ENCODE data around the gene TRNP1. TPM values are rescaled to one million over a fixed set of nuclear protein-coding genes. Genes with fewer than 3 reads are reported as not detected.

The TRNP1 gene
- total RNA-seq (2021): 7.4 and 7.9 TPM in 2 replicates
- percentile 52 among the genes with signal in this experiment for Bru-seq, nascent RNA
- percentile 55 among the genes with signal in this experiment for BruChase-seq, experiment 1, labeled RNA remaining after a 2-hour chase
- percentile 55 among the genes with signal in this experiment for BruChase-seq, experiment 2, labeled RNA remaining after a 6-hour chase
- long read RNA-seq, transcript TRNP1-201 (2 exons, 1,958 nt): major isoform, 14 of 15 reads
- long read RNA-seq, partial matches to known transcripts: 0 of 15 reads
- long read RNA-seq, other reads (novel, unspliced or antisense): 1 of 15 reads

GRCh38 chr1:26993237-26994019, at the start of gene TRNP1:
Gene TRNP1, plus strand, starts transcription at chr1:26993692. Its CDS starts 95 bp downstream, at chr1:26993787.
- DNase-seq: peak; percentile 45 to 76
- intact Hi-C loops (cut with micrococcal nuclease; ENCODE audit: unreplicated experiment): loop anchor here (2.0 kb wide), 1 partner anchor 27 kb away; no protein-coding TSS in a partner anchor
- Histone ChIP-seq H4K20me1 (ENCODE audit: insufficient read depth) (no peaks in the 10 kb centered on the region), H3K4me3 (peak within 1 kb of the TSS; percentile 62), H3K27ac (no peak within 1 kb of the TSS), H3K79me2 (ENCODE audit: low read depth) (peaks cover 11% of the 10 kb centered on the region), H3K4me2 (peak within 1 kb of the TSS; percentile 76), H3K27me3 (ENCODE audit: insufficient read depth, low read depth) (no peaks in the 10 kb centered on the region), H3K4me1 (replicated peaks; ENCODE audit: insufficient read depth) (peaks cover 49% of the 10 kb centered on the region), H3K9me2 (ENCODE audit: insufficient read depth) (no peaks in the 10 kb centered on the region), H3K36me3 (ENCODE audit: low read depth) (no peaks in the 10 kb centered on the region), H3F3A (ENCODE audit: insufficient read depth, low read depth) (peaks cover 21% of the 10 kb centered on the region; the same call in 1 of the 2 replicates), H2AFZ (peak within 1 kb of the TSS; percentile 43; the same call in 1 of the 2 replicates), H3K9me3 (ENCODE audit: insufficient read depth, low read depth) (no peaks in the 10 kb centered on the region)
- BruUV-seq (replicated peaks): no TSS peak
- ChIA-PET CTCF (interaction anchor here (0.5 kb wide), 1 partner anchor 49 kb away, joined by 10 read pairs; no protein-coding TSS in a partner anchor), POLR2A (ENCODE audit: unreplicated experiment) (interaction anchor here (0.6 to 0.7 kb wide), 3 partner anchors 116 to 732 kb away, joined by 3 read pairs; partner anchors contain the start of gene FAM76A)
- TF ChIP-seq, protein P1, sequence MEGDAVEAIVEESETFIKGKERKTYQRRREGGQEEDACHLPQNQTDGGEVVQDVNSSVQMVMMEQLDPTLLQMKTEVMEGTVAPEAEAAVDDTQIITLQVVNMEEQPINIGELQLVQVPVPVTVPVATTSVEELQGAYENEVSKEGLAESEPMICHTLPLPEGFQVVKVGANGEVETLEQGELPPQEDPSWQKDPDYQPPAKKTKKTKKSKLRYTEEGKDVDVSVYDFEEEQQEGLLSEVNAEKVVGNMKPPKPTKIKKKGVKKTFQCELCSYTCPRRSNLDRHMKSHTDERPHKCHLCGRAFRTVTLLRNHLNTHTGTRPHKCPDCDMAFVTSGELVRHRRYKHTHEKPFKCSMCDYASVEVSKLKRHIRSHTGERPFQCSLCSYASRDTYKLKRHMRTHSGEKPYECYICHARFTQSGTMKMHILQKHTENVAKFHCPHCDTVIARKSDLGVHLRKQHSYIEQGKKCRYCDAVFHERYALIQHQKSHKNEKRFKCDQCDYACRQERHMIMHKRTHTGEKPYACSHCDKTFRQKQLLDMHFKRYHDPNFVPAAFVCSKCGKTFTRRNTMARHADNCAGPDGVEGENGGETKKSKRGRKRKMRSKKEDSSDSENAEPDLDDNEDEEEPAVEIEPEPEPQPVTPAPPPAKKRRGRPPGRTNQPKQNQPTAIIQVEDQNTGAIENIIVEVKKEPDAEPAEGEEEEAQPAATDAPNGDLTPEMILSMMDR (conservative IDR thresholded peaks at IDR 0.05): no peak
- TF ChIP-seq EZH2 (IDR thresholded peaks at IDR 0.05; ENCODE audit: low read depth): no peak

DNA sequence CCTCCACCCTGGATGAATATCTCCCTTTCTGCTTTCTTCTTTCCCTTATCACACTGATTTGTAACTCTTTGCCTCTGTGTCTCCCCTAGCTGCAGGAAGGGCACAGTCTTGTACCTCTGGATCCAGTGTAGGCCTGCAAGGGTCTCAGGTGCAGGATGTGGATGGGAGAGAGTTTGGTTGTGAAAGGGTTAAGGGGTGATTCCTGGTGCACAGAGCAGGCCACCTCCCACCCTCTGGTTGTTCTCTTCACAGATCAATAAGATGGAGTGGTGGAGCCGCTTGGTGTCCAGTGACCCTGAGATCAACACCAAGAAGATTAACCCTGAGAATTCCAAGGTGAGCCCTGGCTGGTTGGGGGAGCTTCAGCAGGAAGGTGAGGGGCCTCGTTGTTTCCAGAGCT, 48.4 kb upstream of the TRNP1 start:
- intact Hi-C loops (cut with micrococcal nuclease; ENCODE audit: unreplicated experiment): no loop called here
- no peak overlapping the region for H3K4me2 ChIP-seq
- H4K20me1 ChIP-seq (ENCODE audit: insufficient read depth): no peaks in the 10 kb centered on the region; the same call in 1 of the 2 replicates
- TF ChIP-seq EZH2 (IDR thresholded peaks at IDR 0.05; ENCODE audit: low read depth): no peak
- TF ChIP-seq, protein P1 (conservative IDR thresholded peaks at IDR 0.05): no peak
- H3F3A ChIP-seq (ENCODE audit: insufficient read depth, low read depth): peaks cover 40% of the 10 kb centered on the region; the same call in 1 of the 2 replicates
- ChIA-PET CTCF (no interaction called here), POLR2A (ENCODE audit: unreplicated experiment) (no interaction called here)
- H3K36me3 ChIP-seq (ENCODE audit: low read depth): no peaks in the 10 kb centered on the region
- no peaks in the 10 kb centered on the region for H3K79me2 ChIP-seq (ENCODE audit: low read depth)
- H3K4me1 ChIP-seq (replicated peaks; ENCODE audit: insufficient read depth): no peaks in the 10 kb centered on the region
- no peaks in the 10 kb centered on the region for H3K9me3 ChIP-seq (ENCODE audit: insufficient read depth, low read depth)
- H3K27me3 ChIP-seq (ENCODE audit: insufficient read depth, low read depth): no peaks in the 10 kb centered on the region
- DNase-seq: no peak
- no TSS peak for BruUV-seq (replicated peaks)
- H2AFZ ChIP-seq: no peak overlapping the region
- H3K4me3 ChIP-seq: no peak overlapping the region
- H3K27ac ChIP-seq: no peak overlapping the region
- no peaks in the 10 kb centered on the region for H3K9me2 ChIP-seq (ENCODE audit: insufficient read depth)

DNA sequence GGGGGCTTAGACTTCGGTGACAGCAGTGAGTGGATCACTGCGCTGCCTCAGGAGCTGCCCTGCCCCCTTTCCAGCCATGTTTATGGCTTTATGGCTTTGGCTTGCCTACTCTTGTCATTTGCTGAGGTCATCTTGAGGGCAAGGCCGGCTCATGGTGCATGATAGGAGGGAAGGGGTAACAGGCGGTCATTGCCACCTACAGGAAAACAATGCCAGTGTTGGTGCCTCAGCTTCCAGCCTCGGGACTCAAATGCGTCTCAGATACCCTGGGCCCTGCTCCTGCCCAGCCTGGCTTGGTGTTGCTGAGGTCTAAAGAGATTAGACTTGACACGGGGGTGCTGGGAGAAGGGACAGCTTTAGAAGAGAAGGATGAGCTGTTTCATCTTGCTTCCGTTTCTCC, 47.8 kb upstream of the TRNP1 start:
- no peaks in the 10 kb centered on the region for H3K9me3 ChIP-seq (ENCODE audit: insufficient read depth, low read depth)
- intact Hi-C loops (cut with micrococcal nuclease; ENCODE audit: unreplicated experiment): no loop called here
- POLR2A ChIA-PET (ENCODE audit: unreplicated experiment): interaction anchor here (0.6 kb wide), 1 partner anchor 106 kb away, joined by 5 read pairs; no protein-coding TSS in a partner anchor
- TF ChIP-seq, protein P1 (conservative IDR thresholded peaks at IDR 0.05): no peak
- no peak for TF ChIP-seq EZH2 (IDR thresholded peaks at IDR 0.05; ENCODE audit: low read depth)
- DNase-seq: no peak
- no peaks in the 10 kb centered on the region for H3K9me2 ChIP-seq (ENCODE audit: insufficient read depth)
- H3K4me2 ChIP-seq: no peak overlapping the region
- H3K4me3 ChIP-seq: no peak overlapping the region
- no peaks in the 10 kb centered on the region for H3K79me2 ChIP-seq (ENCODE audit: low read depth)
- no peaks in the 10 kb centered on the region for H3K27me3 ChIP-seq (ENCODE audit: insufficient read depth, low read depth)
- no peaks in the 10 kb centered on the region for H3K36me3 ChIP-seq (ENCODE audit: low read depth)
- CTCF ChIA-PET: no interaction called here
- H2AFZ ChIP-seq: no peak overlapping the region
- BruUV-seq (replicated peaks): no TSS peak
- H3K4me1 ChIP-seq (replicated peaks; ENCODE audit: insufficient read depth): no peaks in the 10 kb centered on the region
- peaks cover 40% of the 10 kb centered on the region; the same call in 1 of the 2 replicates for H3F3A ChIP-seq (ENCODE audit: insufficient read depth, low read depth)
- H4K20me1 ChIP-seq (ENCODE audit: insufficient read depth): no peaks in the 10 kb centered on the region; the same call in 1 of the 2 replicates
- H3K27ac ChIP-seq: no peak overlapping the region

All from PC-9 (cell line).